Liver (tissue), 3 donors: Measurements from ENCODE around the gene CEACAM16.

Experiments used
- CTCF ChIP-seq: fragments of 150-350 bp; IDR thresholded peaks from 2 replicates; pipeline ENCODE4 v1.5.1; 2017; ENCODE audit warnings: improper control_type of control experiment, low read depth, low read length; ENCODE audit not compliant: missing input control
- JUND ChIP-seq, 2 donors: IDR thresholded peaks; 2 replicates each; pipeline ENCODE4 v1.6.1; 2016; ENCODE audit warnings: antibody characterized with exemption in 2 of 2
- REST ChIP-seq: IDR thresholded peaks from 2 replicates; pipeline ENCODE4 v1.6.1; 2016; ENCODE audit warnings: antibody characterized with exemption, mild to moderate bottlenecking
- RXRA ChIP-seq, 2 donors: IDR thresholded peaks; 2 replicates each; pipeline ENCODE4 v1.6.1; 2017 to 2018; ENCODE audit warnings: antibody characterized with exemption in 2 of 2, mild to moderate bottlenecking in 1 of 2
- TAF1 ChIP-seq: conservative IDR thresholded peaks from 2 replicates; pipeline ENCODE4 v1.6.1; 2016; ENCODE audit warnings: antibody characterized with exemption, mild to moderate bottlenecking
- donor health status: healthy.
- donor health status: healthy.

- TF ChIP-seq REST: no peak
- no peak for TF ChIP-seq RXRA (IDR thresholded peaks at IDR 0.05)
- TF ChIP-seq CTCF: no peak
- no peak for TF ChIP-seq JUND (IDR thresholded peaks at IDR 0.05)
- TF ChIP-seq TAF1: no peak
These were observed 38.9 kb upstream of the CEACAM16 start for GRCh38 chr19:44660081-44660480.
